ENCODE data around the gene CDKN2D.
A peak's percentile ranks its signal among the peaks of the same experiment; 100 is the strongest.

Gene CDKN2D

DNA sequence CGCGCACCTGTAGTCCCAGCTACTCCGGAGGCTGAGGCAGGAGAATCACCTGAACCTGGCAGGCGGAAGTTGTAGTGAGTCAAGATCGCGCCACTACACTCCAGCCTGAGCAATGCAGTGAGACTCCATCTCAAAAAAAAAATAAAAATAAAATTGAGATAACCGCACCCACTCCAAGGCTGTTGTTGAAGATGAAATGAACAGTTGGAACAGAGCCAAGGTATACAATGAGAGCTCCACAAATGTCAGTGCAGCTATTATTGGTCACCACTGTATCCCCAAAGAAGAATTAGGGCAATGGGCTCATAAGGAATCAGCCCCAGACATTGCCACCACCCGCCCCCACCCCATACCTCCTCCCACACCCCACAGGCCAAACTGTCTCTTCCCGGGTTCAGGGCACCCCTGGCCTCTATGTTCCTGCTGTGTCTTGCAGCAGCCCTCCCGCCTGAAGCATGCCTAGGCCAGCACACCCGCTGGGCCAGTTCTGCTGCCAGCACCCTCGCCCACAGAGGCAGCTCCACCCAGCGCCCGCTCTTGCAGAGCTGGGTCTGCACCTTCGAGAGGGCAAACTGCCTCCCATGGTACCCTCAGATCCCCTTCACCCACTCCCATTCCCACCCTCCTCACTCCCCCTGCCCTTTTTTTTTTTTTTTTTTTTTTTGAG is 48.0 kb downstream of the CDKN2D start:
- DNase-seq (ENCODE audit: low spot score), result no peak

DNA sequence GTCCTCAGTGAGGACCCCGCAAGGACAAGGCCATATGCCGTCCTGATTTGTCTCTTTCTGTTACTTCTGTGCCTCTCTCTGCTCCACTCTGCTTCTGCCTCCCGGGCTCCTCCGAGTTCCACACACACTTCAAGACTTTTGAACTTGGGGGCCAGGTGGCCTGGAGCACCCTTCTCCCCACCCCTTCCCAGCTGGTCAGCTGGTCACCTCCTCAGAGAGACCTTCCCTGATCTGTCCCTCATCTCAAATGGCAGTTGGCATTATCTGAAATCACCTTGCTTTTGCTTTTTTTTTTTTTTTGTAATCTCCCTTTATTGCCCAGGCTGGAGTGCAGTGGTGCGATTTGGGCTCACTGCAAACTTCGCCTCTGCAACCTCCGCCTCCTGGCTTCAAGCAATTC is 49.4 kb downstream of the CDKN2D start:
- DNase-seq (ENCODE audit: low spot score), result no peak

DNA sequence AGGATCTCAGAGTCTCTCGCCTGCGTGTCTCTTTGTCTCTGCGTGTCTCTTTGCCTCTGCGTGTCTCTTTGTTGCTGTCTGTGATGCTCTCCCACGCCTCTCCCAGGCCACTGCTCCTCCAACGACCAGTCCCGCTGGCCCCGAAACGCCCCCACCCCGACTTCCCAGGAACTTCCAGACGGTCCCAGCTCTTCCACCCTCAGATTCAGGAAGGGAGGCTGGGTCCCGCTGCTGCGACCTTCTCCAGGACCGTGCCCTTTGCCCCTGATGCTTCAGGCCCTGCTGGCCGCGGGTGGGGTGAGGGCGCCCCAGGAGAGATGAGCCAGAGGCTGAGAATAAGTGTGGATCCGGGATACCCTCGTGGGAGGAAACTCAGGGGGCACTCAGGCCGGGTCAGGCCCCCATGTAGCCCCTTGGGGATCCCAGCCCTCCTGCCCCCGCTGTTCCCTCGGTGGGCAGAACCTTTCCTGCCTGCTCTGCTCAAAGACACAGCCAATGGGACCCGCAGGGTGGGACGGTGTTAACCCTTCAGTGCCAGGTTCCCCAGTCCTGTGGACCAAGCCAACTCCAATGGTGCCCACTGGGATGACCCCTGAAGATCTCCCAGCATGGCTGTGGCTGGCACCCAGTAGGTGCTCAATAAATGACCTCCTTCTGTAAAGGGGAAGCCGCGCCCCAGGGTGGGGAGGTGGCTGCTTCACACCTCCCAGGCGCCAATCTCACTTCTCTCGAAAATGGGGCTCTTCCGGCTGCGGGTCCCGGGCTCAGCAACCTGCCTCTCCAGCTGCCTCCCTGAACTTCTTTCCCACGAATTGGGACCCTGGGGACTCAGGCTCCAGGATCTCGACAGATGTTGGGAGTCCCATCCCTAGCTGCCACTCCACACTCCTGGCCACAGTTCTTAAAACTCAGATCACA is 50.1 kb downstream of the CDKN2D start:
- no peak for DNase-seq (ENCODE audit: low spot score)

DNA sequence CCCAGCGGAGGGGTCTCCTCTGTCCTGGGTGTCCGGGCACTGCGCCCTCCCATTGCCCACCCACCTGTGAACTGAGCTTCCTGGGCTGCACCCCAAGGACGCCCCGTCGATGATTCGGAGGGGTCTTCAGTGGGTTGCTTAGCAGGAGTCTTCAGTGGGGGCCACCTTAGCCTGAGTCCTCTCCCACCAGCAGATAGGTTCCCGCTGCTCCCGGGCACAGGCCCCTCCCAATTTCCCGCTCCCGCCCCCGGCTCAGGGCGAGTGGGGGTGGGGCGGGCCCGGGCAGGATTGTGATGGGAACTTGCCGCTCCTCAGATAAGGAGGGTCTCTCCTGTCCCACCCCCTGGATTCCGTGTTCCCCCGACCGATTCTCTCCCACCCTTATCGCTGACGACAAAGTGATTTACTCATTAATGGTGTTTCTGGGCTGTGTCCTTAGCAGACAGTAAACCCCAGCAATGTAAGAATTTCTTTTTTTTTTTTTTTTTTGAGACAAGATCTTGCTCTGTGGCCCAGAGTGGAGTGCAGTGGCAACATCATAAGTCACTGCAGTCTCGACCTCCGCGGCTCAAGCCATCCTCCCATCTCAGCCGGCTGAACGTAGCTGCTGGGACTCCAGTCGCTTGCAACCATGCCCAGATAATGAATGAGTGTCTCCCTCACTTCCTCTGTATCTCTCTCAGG is 50.9 kb downstream of the CDKN2D start:
- peak; percentile 70 for DNase-seq (ENCODE audit: low spot score)

DNA sequence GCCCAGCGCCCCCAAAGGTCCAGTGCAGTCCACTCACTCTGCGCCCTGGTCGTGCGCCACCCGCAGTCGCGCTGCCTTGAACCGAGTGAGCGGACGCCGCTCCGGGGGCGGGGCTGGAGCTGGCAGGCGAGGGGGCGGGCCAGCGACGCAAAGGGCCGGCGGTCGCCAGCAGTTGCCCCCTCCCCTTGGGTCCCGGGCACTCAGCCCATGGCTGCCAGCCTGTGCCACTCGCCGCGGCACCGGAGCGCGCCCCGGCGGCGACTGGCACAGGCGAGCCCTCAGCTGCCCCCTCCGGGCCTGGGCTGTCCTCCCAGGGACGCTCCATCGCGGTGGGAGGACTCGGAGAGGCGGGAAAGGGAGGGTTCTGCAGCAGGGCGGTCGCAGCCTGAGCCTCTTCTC is 51.4 kb downstream of the CDKN2D start, which contains the start of gene S1PR5:
S1PR5 (minus strand) TSS at position 87 of the 399 bp plus-strand sequence. CDS start 2,436 bp downstream, outside the sequence.
- DNase-seq (ENCODE audit: low spot score), result peak; percentile 66

DNA sequence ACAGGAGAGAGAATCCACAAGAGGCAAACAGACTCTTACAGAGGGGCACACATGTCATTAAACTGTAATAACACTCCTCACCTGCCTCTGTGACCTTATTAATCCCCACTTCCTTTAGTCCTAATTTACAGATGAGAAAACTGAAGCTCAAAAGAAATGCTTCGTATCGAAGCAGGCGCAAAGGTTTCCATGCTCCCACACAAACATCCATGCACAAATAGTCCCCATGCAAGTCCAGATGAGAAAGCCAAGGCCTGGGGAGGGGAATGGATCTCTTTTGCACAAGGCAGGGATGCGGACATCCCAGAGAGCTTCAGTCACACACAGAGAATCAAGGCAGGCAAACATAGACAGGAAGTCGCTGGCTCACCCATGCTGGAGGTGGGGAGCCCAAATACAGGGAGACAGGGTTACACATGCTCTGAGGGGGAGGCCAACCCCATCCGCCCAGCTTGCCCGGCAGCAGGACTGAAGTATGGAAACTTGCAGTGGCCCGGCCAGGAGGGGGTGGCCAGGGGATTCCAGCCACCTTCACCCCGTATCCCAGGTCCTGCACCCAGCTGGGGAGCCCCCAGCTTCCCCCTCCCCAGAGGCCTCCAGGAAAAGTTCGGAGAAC is 52.0 kb downstream of the CDKN2D start:
- DNase-seq (ENCODE audit: low spot score), result no peak
